Activated B cell treated with CpG ODN at 0.5 μM for 24 hours (primary cell): ENCODE measurements around the gene CPN2. TPM values are rescaled to one million over a fixed set of nuclear protein-coding genes. Genes with fewer than 3 reads are reported as not detected.

Experiments
- ATAC-seq: fragments of 200-7000 bp; cut with Tn5 transposase; one replicate; pipeline ENCODE4 v1.10.0; 2021; ENCODE audit warnings: low read depth, mild to moderate bottlenecking, moderate library complexity
- CTCF ChIA-PET: fragments of 350-600 bp; sonication (Branson Sonifier 250); formaldehyde crosslinking; loops from one replicate; lab custom pipeline; 2021; ENCODE audit warnings: antibody characterized with exemption; lab: Charles Lee
- POLR2A ChIA-PET: fragments of 350-600 bp; sonication (Branson Sonifier 250); formaldehyde crosslinking; loops from one replicate; lab custom pipeline; 2021; ENCODE audit warnings: antibody characterized with exemption; lab: Charles Lee
- DNase-seq: peaks from one replicate; pipeline ENCODE4 v3.0.0; 2022
- H3K27ac Mint-ChIP-seq: one replicate; pipeline ENCODE4 v1.8.0; 2020; ENCODE audit warnings: mixed read lengths
- H3K27me3 Mint-ChIP-seq: one replicate; pipeline ENCODE4 v1.8.0; 2021; ENCODE audit warnings: mixed read lengths
- H3K36me3 Mint-ChIP-seq: one replicate; pipeline ENCODE4 v1.8.0; 2021; ENCODE audit warnings: low read depth, mixed read lengths
- H3K4me1 Mint-ChIP-seq: one replicate; pipeline ENCODE4 v1.8.0; 2021; ENCODE audit warnings: mixed read lengths
- H3K4me3 Mint-ChIP-seq: one replicate; pipeline ENCODE4 v1.8.0; 2020; ENCODE audit warnings: mild to moderate bottlenecking, mixed read lengths
- H3K9me3 Mint-ChIP-seq: one replicate; pipeline ENCODE4 v1.8.0; 2020; ENCODE audit warnings: mixed read lengths
- intact Hi-C: fragments of 100-400 bp; cut with micrococcal nuclease; formaldehyde crosslinking; loops from one replicate; pipeline ENCODE4 v1.15.1; 2024
- total RNA-seq: library from RNA; stranded (reverse); gene quantifications from 2 replicates; pipeline ENCODE4 v1.2.3, GENCODE V29; 2022
- TF ChIP-seq, protein P1 (sequence below): fragments of 200-600 bp; IDR thresholded peaks from one replicate; pipeline ENCODE4 v1.8.0; 2022; ENCODE audit warnings: antibody characterized with exemption, mild to moderate bottlenecking

CPN2 gene
- total RNA-seq, 1 donor from 2014 or later = not detected

DNA sequence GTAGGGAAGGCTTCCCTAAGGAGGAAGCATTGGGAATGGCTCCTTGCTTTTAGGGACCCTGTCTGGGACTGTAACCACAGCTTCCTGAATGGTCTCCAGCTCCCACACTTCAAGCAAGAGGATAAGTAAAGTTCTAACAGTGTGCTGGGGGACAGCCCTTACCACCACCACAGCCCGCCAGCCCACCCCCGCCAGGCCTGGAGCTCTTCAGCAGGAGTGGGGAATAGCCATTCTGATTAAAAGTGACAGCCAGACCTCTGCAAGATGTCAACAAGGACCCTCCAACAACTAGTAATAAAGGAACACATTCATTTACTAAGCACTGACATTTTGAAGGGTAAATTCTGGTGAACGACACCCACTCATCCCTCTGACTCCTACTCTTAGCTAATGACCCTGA lies 49.4 kb downstream of the CPN2 start:
- TF ChIP-seq, protein P1, sequence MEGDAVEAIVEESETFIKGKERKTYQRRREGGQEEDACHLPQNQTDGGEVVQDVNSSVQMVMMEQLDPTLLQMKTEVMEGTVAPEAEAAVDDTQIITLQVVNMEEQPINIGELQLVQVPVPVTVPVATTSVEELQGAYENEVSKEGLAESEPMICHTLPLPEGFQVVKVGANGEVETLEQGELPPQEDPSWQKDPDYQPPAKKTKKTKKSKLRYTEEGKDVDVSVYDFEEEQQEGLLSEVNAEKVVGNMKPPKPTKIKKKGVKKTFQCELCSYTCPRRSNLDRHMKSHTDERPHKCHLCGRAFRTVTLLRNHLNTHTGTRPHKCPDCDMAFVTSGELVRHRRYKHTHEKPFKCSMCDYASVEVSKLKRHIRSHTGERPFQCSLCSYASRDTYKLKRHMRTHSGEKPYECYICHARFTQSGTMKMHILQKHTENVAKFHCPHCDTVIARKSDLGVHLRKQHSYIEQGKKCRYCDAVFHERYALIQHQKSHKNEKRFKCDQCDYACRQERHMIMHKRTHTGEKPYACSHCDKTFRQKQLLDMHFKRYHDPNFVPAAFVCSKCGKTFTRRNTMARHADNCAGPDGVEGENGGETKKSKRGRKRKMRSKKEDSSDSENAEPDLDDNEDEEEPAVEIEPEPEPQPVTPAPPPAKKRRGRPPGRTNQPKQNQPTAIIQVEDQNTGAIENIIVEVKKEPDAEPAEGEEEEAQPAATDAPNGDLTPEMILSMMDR = no peak
- ATAC-seq = no peak
- ChIA-PET POLR2A (no interaction called here), CTCF (no interaction called here)
- DNase-seq = no peak
- intact Hi-C loops = no loop called here
- H3K36me3 Mint-ChIP-seq = no peaks in the 10 kb centered on the region
- peaks cover 4% of the 10 kb centered on the region for H3K27me3 Mint-ChIP-seq
- H3K27ac Mint-ChIP-seq = no peak overlapping the region
- H3K9me3 Mint-ChIP-seq = peaks cover 2% of the 10 kb centered on the region
- peaks cover 12% of the 10 kb centered on the region for H3K4me1 Mint-ChIP-seq
- H3K4me3 Mint-ChIP-seq = no peak overlapping the region

DNA sequence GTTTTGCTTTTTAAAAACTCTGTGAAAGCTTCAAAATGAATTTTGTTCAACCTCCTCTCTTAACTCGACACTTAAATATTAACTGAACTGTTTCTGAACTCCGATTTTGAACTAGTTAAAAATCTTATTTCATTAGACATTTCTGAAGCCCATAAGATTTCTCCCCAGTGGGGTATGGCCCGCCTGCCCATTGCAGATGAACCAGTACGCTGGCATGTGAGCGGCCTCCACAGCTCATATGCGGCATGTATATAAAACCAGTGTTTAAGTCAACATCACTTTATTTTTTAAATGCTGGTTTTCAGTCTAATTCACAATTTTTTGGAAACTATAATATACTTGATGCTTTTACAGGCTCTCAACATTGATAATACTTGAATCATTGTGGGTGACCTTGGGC lies 50.2 kb downstream of the CPN2 start:
- no peaks in the 10 kb centered on the region for H3K36me3 Mint-ChIP-seq
- DNase-seq (no peak), ATAC-seq (no peak)
- H3K27me3 Mint-ChIP-seq = peaks cover 9% of the 10 kb centered on the region
- no peak overlapping the region for H3K4me3 Mint-ChIP-seq
- intact Hi-C loops = no loop called here
- peaks cover 2% of the 10 kb centered on the region for H3K9me3 Mint-ChIP-seq
- ChIA-PET CTCF (no interaction called here), POLR2A (no interaction called here)
- no peak overlapping the region for H3K27ac Mint-ChIP-seq
- TF ChIP-seq, protein P1 = no peak
- peaks cover 12% of the 10 kb centered on the region for H3K4me1 Mint-ChIP-seq

DNA sequence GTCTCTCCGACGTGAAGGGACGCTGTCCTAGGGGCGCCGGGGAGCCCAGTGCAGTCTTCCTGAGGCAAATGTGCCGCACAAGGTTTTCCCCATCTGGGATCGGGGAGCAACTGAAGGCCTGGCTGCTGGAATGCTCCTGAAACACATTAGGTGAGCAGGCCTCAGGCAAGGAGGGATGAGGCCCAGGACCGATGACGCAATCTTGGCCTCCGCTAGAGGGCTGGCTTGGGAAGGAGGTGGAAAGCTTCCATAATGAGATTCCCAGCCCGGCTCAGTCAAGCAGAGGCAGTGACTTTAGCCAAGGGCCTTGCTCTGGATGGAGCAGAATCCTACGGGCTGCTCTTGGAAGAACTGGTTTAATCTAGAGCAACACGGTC lies 50.8 kb downstream of the CPN2 start:
- peaks cover 2% of the 10 kb centered on the region for H3K9me3 Mint-ChIP-seq
- TF ChIP-seq, protein P1 = no peak
- peaks cover 12% of the 10 kb centered on the region for H3K4me1 Mint-ChIP-seq
- no peak overlapping the region for H3K4me3 Mint-ChIP-seq
- intact Hi-C loops = no loop called here
- POLR2A ChIA-PET = interaction anchor here (0.7 kb wide), 1 partner anchor 159 kb away, joined by 3 read pairs; no protein-coding TSS in a partner anchor
- ATAC-seq (no peak), DNase-seq (no peak)
- H3K36me3 Mint-ChIP-seq = no peaks in the 10 kb centered on the region
- peaks cover 9% of the 10 kb centered on the region for H3K27me3 Mint-ChIP-seq
- H3K27ac Mint-ChIP-seq = no peak overlapping the region
- CTCF ChIA-PET = no interaction called here

DNA sequence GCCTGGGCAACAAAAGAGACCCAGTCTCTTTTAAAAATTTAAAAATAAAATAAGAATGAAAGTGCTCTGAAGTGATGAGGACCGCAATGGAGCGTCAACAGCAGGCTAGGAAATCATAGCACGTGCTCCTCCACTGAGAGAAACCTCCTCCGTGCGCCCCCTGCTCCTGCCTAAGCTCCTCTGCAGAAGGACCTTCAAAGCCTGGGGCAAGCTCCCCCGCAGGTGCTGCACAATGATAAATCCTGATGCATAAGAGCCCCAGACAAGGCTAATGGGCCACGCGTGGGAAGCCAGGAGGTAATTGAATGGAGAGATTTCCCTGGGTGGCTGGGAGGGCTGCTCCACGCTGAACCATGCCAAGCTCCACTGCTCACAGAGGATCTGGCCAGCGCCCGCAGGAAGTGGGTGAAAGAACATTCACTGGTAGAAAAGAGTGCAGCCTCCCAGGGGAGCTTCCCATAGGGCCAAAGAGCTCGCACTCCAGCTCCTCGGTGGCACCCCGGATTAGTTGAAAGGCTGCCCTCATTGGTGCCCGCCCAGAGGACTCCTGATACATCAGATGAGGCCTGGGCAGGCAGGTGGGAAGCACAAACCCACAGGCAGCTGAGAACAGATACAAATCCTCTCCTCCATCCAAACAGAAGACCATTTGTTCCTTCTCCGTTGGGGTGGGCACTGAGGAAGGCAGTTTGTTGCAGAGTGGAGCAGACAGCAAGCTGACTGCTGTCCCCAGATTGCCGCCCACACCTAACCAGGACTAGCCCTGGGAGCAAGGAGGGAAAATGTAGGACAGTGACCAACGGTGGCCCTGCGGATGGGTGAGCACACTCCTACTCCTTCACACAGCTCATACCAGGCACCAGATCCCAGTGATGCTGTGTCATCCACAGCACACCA lies 52.5 kb downstream of the CPN2 start:
- Mint-ChIP-seq H3K9me3 (no peaks in the 10 kb centered on the region), H3K27ac (no peak overlapping the region), H3K4me3 (no peak overlapping the region), H3K4me1 (peaks cover 26% of the 10 kb centered on the region), H3K36me3 (no peaks in the 10 kb centered on the region), H3K27me3 (peaks cover 11% of the 10 kb centered on the region)
- ChIA-PET POLR2A (interaction anchor here (0.7 kb wide), 1 partner anchor 216 kb away, joined by 5 read pairs; no protein-coding TSS in a partner anchor), CTCF (interaction anchor here (0.6 to 1.5 kb wide), 3 partner anchors 11 to 446 kb away, joined by 3 to 4 read pairs (median 3); no protein-coding TSS in a partner anchor)
- DNase-seq (no peak), ATAC-seq (no peak)
- intact Hi-C loops = no loop called here
- TF ChIP-seq, protein P1 = no peak
